ENCODE measurements around the gene RNF8.

The RNF8 gene

GRCh38 chr6:37409501-37409900 lies 55.7 kb downstream of the RNF8 start:
- Histone ChIP-seq H3K27me3 (ENCODE audit: insufficient read depth, low read length) (no peaks in the 10 kb centered on the region), H2AK5ac (ENCODE audit: low read length) (no peak overlapping the region), H3K4me3 (ENCODE audit: low read depth, low read length) (no peak overlapping the region), H3K79me2 (ENCODE audit: control insufficient read depth, insufficient read depth, low read length, poor library complexity) (no peaks in the 10 kb centered on the region), H3K14ac (ENCODE audit: low read length) (no peak overlapping the region), H3K18ac (ENCODE audit: low read length) (no peak overlapping the region), H3K4ac (ENCODE audit: low read depth, low read length) (no peak overlapping the region), H4K91ac (ENCODE audit: low read depth, low read length) (no peak overlapping the region), H3K4me2 (ENCODE audit: low read length) (no peak overlapping the region), H3K9ac (ENCODE audit: low read length) (no peak overlapping the region), H2BK120ac (ENCODE audit: insufficient read depth, low read length, poor library complexity) (no peak overlapping the region), H2BK5ac (ENCODE audit: low read depth, low read length, poor library complexity) (no peak overlapping the region), H3K23ac (ENCODE audit: low read length) (no peak overlapping the region), H3K27ac (ENCODE audit: low read depth, low read length) (no peak overlapping the region), H4K12ac (ENCODE audit: low read depth, low read length) (no peak overlapping the region), H3K9me3 (ENCODE audit: insufficient read depth, low read depth, low read length) (no peaks in the 10 kb centered on the region), H4K8ac (ENCODE audit: low read depth, low read length) (no peak overlapping the region), H3K36me3 (ENCODE audit: control insufficient read depth in 1 of 2, insufficient read depth in 2 of 2, low read length in 2 of 2) (no peaks in the 10 kb centered on the region), H2BK12ac (ENCODE audit: low read length) (no peak overlapping the region), H3K4me1 (ENCODE audit: control insufficient read depth in 1 of 2, insufficient read depth in 2 of 2, low read length in 2 of 2) (no peaks in the 10 kb centered on the region), H2AFZ (ENCODE audit: insufficient read depth, low read length, poor library complexity) (no peak overlapping the region), H3K79me1 (ENCODE audit: low read length) (no peaks in the 10 kb centered on the region)
- WGBS (ENCODE audit: extremely low coverage, insufficient coverage, insufficient read length), result no CpG with 5 or more reads among the region's 1 CpG
- DNase-seq, result no peak

GRCh38 chr6:37417393-37417792 lies 63.6 kb downstream of the RNF8 start:
- Histone ChIP-seq H3K9ac (ENCODE audit: low read length) (no peak overlapping the region), H2BK5ac (ENCODE audit: low read depth, low read length, poor library complexity) (no peak overlapping the region), H3K4ac (ENCODE audit: low read depth, low read length) (no peak overlapping the region), H3K36me3 (ENCODE audit: control insufficient read depth in 1 of 2, insufficient read depth in 2 of 2, low read length in 2 of 2) (no peaks in the 10 kb centered on the region), H4K91ac (ENCODE audit: low read depth, low read length) (no peak overlapping the region), H3K4me2 (ENCODE audit: low read length) (no peak overlapping the region), H3K18ac (ENCODE audit: low read length) (no peak overlapping the region), H3K14ac (ENCODE audit: low read length) (no peak overlapping the region), H2BK12ac (ENCODE audit: low read length) (no peak overlapping the region), H4K8ac (ENCODE audit: low read depth, low read length) (no peak overlapping the region), H4K12ac (ENCODE audit: low read depth, low read length) (no peak overlapping the region), H3K27ac (ENCODE audit: low read depth, low read length) (no peak overlapping the region), H3K4me3 (ENCODE audit: low read depth, low read length) (no peak overlapping the region), H3K23ac (ENCODE audit: low read length) (no peak overlapping the region), H2BK120ac (ENCODE audit: insufficient read depth, low read length, poor library complexity) (no peak overlapping the region), H2AFZ (ENCODE audit: insufficient read depth, low read length, poor library complexity) (no peak overlapping the region), H3K79me2 (ENCODE audit: control insufficient read depth, insufficient read depth, low read length, poor library complexity) (no peaks in the 10 kb centered on the region), H3K4me1 (ENCODE audit: control insufficient read depth in 1 of 2, insufficient read depth in 2 of 2, low read length in 2 of 2) (no peaks in the 10 kb centered on the region), H3K9me3 (ENCODE audit: insufficient read depth, low read depth, low read length) (no peaks in the 10 kb centered on the region), H2AK5ac (ENCODE audit: low read length) (no peak overlapping the region), H3K27me3 (ENCODE audit: insufficient read depth, low read length) (no peaks in the 10 kb centered on the region), H3K79me1 (ENCODE audit: low read length) (no peaks in the 10 kb centered on the region)
- no peak for DNase-seq
- no CpG with 5 or more reads among the region's 2 CpGs for WGBS (ENCODE audit: extremely low coverage, insufficient coverage, insufficient read length)

GRCh38 chr6:37418722-37419121 lies 64.9 kb downstream of the RNF8 start:
- H3K23ac ChIP-seq (ENCODE audit: low read length), result no peak overlapping the region
- H2BK120ac ChIP-seq (ENCODE audit: insufficient read depth, low read length, poor library complexity), result no peak overlapping the region
- H3K4me1 ChIP-seq (ENCODE audit: control insufficient read depth in 1 of 2, insufficient read depth in 2 of 2, low read length in 2 of 2), result no peaks in the 10 kb centered on the region
- H3K18ac ChIP-seq (ENCODE audit: low read length), result no peak overlapping the region
- no peak overlapping the region for H2AFZ ChIP-seq (ENCODE audit: insufficient read depth, low read length, poor library complexity)
- H3K36me3 ChIP-seq (ENCODE audit: control insufficient read depth in 1 of 2, insufficient read depth in 2 of 2, low read length in 2 of 2), result no peaks in the 10 kb centered on the region
- no peak overlapping the region for H3K27ac ChIP-seq (ENCODE audit: low read depth, low read length)
- no peaks in the 10 kb centered on the region for H3K27me3 ChIP-seq (ENCODE audit: insufficient read depth, low read length)
- no peak overlapping the region for H3K14ac ChIP-seq (ENCODE audit: low read length)
- no peak overlapping the region for H3K4me3 ChIP-seq (ENCODE audit: low read depth, low read length)
- no peak overlapping the region for H2BK12ac ChIP-seq (ENCODE audit: low read length)
- H3K4ac ChIP-seq (ENCODE audit: low read depth, low read length), result no peak overlapping the region
- H3K4me2 ChIP-seq (ENCODE audit: low read length), result no peak overlapping the region
- H3K9me3 ChIP-seq (ENCODE audit: insufficient read depth, low read depth, low read length), result no peaks in the 10 kb centered on the region
- H2BK5ac ChIP-seq (ENCODE audit: low read depth, low read length, poor library complexity), result no peak overlapping the region
- no peak overlapping the region for H4K8ac ChIP-seq (ENCODE audit: low read depth, low read length)
- no peak overlapping the region for H3K9ac ChIP-seq (ENCODE audit: low read length)
- no peak overlapping the region for H4K12ac ChIP-seq (ENCODE audit: low read depth, low read length)
- H2AK5ac ChIP-seq (ENCODE audit: low read length), result no peak overlapping the region
- no peak for DNase-seq
- WGBS (ENCODE audit: extremely low coverage, insufficient coverage, insufficient read length), result no CpG with 5 or more reads among the region's 5 CpGs
- H3K79me1 ChIP-seq (ENCODE audit: low read length), result no peaks in the 10 kb centered on the region
- H3K79me2 ChIP-seq (ENCODE audit: control insufficient read depth, insufficient read depth, low read length, poor library complexity), result no peaks in the 10 kb centered on the region
- H4K91ac ChIP-seq (ENCODE audit: low read depth, low read length), result no peak overlapping the region

- Histone ChIP-seq H3K79me1 (ENCODE audit: low read length) (no peaks in the 10 kb centered on the region), H2AK5ac (ENCODE audit: low read length) (no peak overlapping the region), H3K4me1 (ENCODE audit: control insufficient read depth in 1 of 2, insufficient read depth in 2 of 2, low read length in 2 of 2) (no peaks in the 10 kb centered on the region), H2BK12ac (ENCODE audit: low read length) (no peak overlapping the region), H3K36me3 (ENCODE audit: control insufficient read depth in 1 of 2, insufficient read depth in 2 of 2, low read length in 2 of 2) (no peaks in the 10 kb centered on the region), H2BK120ac (ENCODE audit: insufficient read depth, low read length, poor library complexity) (no peak overlapping the region), H3K27me3 (ENCODE audit: insufficient read depth, low read length) (no peaks in the 10 kb centered on the region), H2AFZ (ENCODE audit: insufficient read depth, low read length, poor library complexity) (no peak overlapping the region), H3K4ac (ENCODE audit: low read depth, low read length) (no peak overlapping the region), H4K8ac (ENCODE audit: low read depth, low read length) (no peak overlapping the region), H3K4me2 (ENCODE audit: low read length) (no peak overlapping the region), H4K12ac (ENCODE audit: low read depth, low read length) (no peak overlapping the region), H3K14ac (ENCODE audit: low read length) (no peak overlapping the region), H3K79me2 (ENCODE audit: control insufficient read depth, insufficient read depth, low read length, poor library complexity) (no peaks in the 10 kb centered on the region), H3K23ac (ENCODE audit: low read length) (no peak overlapping the region), H3K9me3 (ENCODE audit: insufficient read depth, low read depth, low read length) (peaks cover 2% of the 10 kb centered on the region), H2BK5ac (ENCODE audit: low read depth, low read length, poor library complexity) (no peak overlapping the region), H4K91ac (ENCODE audit: low read depth, low read length) (no peak overlapping the region), H3K9ac (ENCODE audit: low read length) (no peak overlapping the region), H3K27ac (ENCODE audit: low read depth, low read length) (no peak overlapping the region), H3K18ac (ENCODE audit: low read length) (no peak overlapping the region), H3K4me3 (ENCODE audit: low read depth, low read length) (no peak overlapping the region)
- no CpG with 5 or more reads among the region's 4 CpGs for WGBS (ENCODE audit: extremely low coverage, insufficient coverage, insufficient read length)
- DNase-seq, result no peak
Measured at GRCh38 chr6:37426058-37426944, 72.5 kb downstream of the RNF8 start.
